GDM1 (cell line): ENCODE data around the gene SORBS2.
"Not testable (repeated sequence)": the region's sequence is repeated elsewhere in the genome, so short reads cannot be mapped to it uniquely, and the experiment has no call there.

Experiments used
- DNase-seq: peaks from one replicate; lab custom pipeline; 2025; lab: John Stamatoyannopoulos, UW

The SORBS2 gene, protein sequence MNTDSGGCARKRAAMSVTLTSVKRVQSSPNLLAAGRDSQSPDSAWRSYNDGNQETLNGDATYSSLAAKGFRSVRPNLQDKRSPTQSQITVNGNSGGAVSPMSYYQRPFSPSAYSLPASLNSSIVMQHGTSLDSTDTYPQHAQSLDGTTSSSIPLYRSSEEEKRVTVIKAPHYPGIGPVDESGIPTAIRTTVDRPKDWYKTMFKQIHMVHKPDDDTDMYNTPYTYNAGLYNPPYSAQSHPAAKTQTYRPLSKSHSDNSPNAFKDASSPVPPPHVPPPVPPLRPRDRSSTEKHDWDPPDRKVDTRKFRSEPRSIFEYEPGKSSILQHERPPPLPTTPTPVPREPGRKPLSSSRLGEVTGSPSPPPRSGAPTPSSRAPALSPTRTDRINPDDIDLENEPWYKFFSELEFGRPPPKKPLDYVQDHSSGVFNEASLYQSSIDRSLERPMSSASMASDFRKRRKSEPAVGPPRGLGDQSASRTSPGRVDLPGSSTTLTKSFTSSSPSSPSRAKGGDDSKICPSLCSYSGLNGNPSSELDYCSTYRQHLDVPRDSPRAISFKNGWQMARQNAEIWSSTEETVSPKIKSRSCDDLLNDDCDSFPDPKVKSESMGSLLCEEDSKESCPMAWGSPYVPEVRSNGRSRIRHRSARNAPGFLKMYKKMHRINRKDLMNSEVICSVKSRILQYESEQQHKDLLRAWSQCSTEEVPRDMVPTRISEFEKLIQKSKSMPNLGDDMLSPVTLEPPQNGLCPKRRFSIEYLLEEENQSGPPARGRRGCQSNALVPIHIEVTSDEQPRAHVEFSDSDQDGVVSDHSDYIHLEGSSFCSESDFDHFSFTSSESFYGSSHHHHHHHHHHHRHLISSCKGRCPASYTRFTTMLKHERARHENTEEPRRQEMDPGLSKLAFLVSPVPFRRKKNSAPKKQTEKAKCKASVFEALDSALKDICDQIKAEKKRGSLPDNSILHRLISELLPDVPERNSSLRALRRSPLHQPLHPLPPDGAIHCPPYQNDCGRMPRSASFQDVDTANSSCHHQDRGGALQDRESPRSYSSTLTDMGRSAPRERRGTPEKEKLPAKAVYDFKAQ (N-terminal part only)

GRCh38 chr4:185811509-185812364 lies at the start of gene SORBS2:
SORBS2 (minus strand) TSS chr4:185812194; CDS start chr4:185690571, 121,623 bp downstream.
- no peak for DNase-seq

DNA sequence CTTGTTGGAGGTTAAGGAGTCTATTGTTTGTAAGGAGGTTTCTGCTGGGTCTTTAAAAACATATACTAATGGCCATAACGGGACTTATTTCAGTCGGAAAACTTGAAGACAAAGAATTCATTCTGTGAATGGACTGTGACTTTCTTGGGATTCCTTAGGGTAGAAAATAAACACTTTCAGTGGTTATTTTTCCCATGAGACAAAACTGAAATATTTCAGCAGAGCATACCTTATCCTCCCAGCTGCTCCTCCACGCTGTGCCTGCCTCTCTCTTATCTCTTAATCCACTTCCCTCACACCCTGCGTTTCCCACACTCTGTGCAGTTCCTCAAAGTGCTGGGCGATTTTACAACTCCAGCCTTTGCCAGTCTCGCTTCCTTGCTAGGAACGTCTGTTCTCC lies 47.1 kb upstream of the SORBS2 start:
- DNase-seq, result no peak

DNA sequence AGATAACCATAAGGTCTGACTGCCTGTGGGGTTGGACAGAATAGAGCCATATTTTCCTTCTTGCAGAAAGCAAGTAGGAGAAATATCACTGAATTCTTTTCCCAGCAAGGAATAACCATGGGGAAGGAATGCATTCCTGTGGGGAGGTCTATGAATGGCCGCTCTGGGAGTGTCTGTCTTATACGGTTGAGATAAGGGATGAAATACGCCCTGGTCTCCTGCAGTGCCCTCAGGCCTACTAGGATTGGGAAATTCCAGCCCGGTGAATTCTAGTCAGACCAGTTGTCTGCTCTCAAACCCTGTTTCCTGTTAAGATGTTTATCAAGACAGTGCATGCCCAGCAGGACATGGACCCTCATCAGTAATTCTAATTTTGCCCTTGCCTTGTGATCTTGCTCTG lies 45.6 kb upstream of the SORBS2 start:
- DNase-seq, result not testable (repeated sequence)

GRCh38 chr4:185853841-185854240 lies 41.8 kb upstream of the SORBS2 start:
- no peak for DNase-seq

GRCh38 chr4:185852961-185853360 lies 41.0 kb upstream of the SORBS2 start:
- DNase-seq, result no peak

DNA sequence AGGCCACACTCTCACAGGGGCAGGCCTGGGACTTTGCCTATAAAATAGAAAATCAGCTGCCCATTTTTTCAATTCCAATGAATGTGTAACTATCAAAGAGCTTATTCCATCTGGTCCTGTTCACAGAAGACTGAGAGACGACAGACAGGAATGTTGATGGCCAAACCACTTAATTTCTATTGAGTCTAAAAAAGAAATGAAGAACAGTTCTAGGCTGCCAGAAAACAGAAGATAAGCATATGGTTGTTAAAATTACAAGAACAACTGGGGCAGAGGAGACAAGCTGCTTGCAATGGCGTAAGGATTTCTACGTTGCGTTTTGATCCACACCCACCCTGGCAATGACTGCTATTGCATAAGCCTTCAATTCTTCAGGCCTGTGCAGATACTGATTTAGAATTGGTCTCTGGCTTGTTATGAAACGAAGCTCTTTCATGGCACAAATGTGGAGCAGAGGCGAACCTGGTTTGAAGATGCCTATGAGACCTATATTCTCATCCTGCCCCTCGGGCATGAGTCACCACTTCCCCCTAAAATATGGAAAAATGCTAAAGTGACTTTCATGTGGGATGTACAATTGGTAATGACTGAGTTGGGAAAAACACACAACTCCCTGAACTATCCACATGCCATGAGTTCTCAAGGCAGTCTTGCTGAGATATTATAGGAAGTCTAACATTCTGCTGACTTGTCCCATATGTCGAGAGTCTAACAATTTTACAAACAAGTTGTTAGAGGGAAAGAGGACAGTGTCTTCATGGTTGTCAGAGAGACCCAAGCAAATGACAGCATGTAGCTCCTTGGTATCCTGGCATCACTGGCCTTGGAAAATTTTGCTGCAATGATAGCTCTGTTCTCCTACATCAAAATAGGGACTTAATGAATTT lies 37.9 kb upstream of the SORBS2 start:
- DNase-seq, result no peak

DNA sequence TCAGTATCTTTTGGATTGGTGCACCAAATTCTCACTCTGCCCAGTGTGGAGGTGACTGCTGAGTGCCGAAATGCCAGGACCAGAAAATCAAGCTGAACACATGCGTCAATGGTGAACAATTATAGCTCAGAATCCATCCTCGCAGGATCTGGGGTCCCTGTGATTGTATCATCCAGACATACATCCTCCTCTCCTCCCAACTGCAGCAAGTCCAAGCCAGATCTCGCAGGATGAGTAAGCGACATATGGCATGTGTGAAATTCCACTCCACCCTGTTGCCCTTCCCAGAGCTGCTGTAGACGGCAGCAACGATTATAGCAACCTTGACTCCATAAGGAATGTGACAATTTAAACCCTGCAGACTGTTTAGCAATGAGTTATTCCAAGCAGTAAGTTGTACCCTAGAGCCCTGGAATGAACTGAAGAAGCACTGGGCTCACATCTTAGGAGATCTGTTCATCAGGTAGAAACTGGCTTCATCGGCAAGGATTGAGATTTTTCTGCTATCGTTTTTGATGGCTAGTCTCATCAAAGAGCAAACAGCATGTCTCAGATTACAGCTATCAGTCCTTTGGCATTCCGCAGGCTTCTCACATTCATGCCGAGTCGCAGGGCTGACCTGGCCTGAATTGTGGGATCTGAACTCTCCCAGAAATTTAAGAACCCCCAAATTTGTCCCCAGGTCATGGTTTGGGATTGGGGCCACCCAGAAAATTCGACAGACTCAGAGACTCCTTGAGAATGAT lies 35.5 kb upstream of the SORBS2 start:
- no peak for DNase-seq

DNA sequence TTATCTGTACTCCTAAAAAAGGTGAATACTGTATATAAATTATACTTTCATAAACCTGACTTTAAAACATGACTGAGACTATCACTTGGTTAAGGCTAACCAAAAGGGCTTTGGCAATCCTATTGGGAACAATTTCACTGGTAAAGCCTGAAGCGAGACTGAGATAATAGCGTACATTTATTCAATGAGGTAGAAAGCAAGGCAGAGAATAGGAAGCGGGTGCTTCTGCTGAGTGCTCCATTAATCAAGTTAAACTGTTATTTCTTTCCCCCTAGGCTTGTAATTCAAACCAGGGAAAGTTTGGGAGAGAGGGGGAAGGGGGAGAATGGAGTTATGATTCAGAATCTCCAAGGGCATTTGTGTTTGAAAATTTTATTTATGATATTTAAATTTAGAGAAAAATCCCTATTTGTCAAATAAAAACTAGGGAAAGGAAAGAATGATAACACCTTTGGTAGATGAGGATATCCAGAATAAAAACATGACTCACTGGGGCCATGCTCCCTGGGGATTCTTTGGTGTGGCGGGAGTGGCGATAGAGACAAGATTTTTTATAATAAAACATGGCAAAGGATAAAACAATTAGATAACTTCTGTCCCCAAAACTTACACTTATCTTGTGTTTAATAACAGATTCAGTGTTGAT lies 34.6 kb upstream of the SORBS2 start:
- no peak for DNase-seq

GRCh38 chr4:185845966-185846365 lies 34.0 kb upstream of the SORBS2 start:
- no peak for DNase-seq

DNA sequence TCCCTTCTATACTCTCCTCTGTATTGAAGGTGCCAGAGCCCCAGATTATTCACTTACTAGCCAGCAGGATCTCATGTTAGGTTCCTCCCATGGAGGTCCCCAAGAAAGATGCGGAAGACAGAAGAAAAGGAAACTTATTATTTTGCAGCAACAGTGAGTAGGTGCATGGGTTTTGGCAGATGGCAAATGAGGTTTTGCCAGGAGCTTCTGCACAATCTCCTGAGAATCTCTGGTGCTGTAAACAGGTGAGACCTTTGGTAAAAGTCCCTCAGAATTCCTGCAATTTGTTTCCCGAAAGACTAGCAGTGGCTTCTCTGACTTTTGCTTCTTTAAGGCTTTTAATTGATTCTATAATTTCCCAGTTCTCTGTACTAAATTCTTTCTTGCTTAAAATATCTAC lies 29.5 kb upstream of the SORBS2 start:
- no peak for DNase-seq

DNA sequence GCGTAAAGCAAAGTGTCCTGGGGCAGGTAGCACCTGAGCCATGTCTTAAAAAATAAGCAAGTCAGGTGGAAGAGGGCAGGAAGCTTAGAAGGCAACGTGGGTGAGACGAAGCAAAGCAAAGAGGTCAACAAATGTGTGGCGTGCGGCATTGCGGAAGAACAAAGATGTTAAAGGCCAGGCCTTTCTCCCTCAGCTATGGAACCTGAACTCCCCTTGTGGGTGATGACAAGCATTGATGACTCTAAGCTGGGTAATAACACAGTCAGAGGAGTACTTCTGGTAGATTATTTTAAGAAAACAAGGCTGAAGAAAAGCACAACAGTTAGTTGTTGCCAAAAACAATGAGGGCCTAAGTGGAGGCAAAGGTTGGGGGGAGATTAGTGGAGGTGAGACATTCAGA lies 29.0 kb upstream of the SORBS2 start:
- no peak for DNase-seq

DNA sequence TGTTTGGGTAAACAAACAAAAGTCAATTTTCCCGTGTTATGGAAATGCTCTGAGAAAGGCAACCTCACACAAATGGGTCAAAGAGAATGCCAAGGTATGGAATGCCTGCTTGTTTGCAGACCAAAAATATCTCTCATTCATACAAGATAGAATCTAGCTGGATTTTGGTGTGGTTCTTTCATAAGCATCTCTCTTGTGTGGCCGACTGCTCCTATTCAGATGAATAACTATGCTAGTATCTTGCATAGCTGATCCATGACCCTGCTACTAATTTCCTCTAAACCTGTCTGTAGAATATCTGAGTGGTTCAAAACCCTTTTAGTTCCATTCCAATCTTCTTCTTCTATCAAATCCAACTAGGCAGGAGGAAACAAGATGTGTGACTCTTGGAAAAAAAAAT lies 28.2 kb upstream of the SORBS2 start:
- no peak for DNase-seq

- DNase-seq, result no peak
Measured at GRCh38 chr4:185839770-185840169, 27.8 kb upstream of the SORBS2 start.

DNA sequence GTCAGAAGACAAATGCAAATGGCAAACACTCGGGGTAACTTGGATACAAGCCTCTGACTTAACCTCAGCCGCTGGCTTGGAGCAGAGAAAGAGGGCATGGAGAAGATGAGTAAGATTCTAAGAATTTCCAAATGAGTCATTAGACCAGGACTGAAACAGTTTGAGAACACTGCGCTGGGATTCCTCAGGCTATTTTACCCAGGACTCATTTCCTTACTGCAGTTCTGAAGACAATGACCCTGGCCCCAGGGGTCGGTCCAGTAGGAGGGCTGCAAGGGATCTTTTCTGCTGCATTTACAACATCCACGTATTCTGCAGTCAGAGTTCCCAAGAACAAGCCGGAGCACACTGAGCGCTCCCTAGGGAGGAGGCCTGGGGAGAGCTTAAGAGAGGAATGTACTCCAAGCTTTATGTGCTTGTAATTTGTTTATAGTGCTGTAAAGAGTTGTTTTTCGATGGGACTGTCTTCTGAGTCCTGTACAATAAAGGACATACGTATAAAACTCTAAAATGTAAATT lies 27.3 kb upstream of the SORBS2 start:
- DNase-seq, result no peak

- DNase-seq, result no peak
Measured at GRCh38 chr4:185838514-185839193, 26.7 kb upstream of the SORBS2 start.

GRCh38 chr4:185838104-185838452 lies 26.1 kb upstream of the SORBS2 start:
- DNase-seq, result no peak

- no peak for DNase-seq
Measured at GRCh38 chr4:185837415-185838103, 25.6 kb upstream of the SORBS2 start.
